SU-DHL-6 (cell line): Measurements from ENCODE around the gene ONECUT3.

Experiments used
- H2AFZ ChIP-seq: fragments of 200-600 bp; sonication (generic); 2 replicates; pipeline ENCODE4 v1.6.1; 2014; ENCODE audit warnings: low read depth, mild to moderate bottlenecking, moderate library complexity, mixed read lengths, antibody characterized with exemption, low read length; ENCODE audit not compliant: severe bottlenecking
- H3F3A ChIP-seq: fragments of 200-600 bp; shearing (Covaris generic); 2 replicates; pipeline ENCODE4 v1.6.0; 2016; ENCODE audit warnings: antibody characterized with exemption, mild to moderate bottlenecking; ENCODE audit not compliant: insufficient read depth
- H3K27ac ChIP-seq: fragments of 200-600 bp; sonication (generic); 2 replicates; pipeline ENCODE4 v1.5.1; 2016; ENCODE audit warnings: low read depth, mild to moderate bottlenecking, low read length, moderate library complexity, mixed read lengths
- H3K27me3 ChIP-seq: fragments of 200-600 bp; sonication (generic), shearing (Covaris generic); 2 replicates; pipeline ENCODE4 v1.6.0; 2014; ENCODE audit warnings: mild to moderate bottlenecking, low read length
- H3K36me3 ChIP-seq: fragments of 200-600 bp; sonication (generic); 2 replicates; pipeline ENCODE4 v1.6.1; 2014; ENCODE audit warnings: mild to moderate bottlenecking, low read length, mixed read lengths
- H3K4me2 ChIP-seq: fragments of 300-600, 200-600 bp; shearing (Covaris generic), sonication (generic); 2 replicates; pipeline ENCODE4 v1.6.0; 2014; ENCODE audit warnings: low read length, low read depth, mild to moderate bottlenecking; ENCODE audit not compliant: poor library complexity, severe bottlenecking
- H3K4me3 ChIP-seq: fragments of 200-600 bp; sonication (generic); 2 replicates; pipeline ENCODE4 v1.5.1; 2014; ENCODE audit warnings: antibody characterized with exemption, low read length, mild to moderate bottlenecking, mixed read lengths; ENCODE audit not compliant: insufficient read depth, poor library complexity, severe bottlenecking
- H3K79me2 ChIP-seq: fragments of 200-600 bp; sonication (generic); 2 replicates; pipeline ENCODE4 v1.6.1; 2014; ENCODE audit warnings: mild to moderate bottlenecking, low read length, moderate library complexity; ENCODE audit not compliant: insufficient read depth
- H3K9ac ChIP-seq: fragments of 200-600 bp; sonication (generic); 2 replicates; pipeline ENCODE4 v1.7.0; 2014; ENCODE audit warnings: mild to moderate bottlenecking, low read length
- H3K9me2 ChIP-seq: fragments of 200-600 bp; sonication (generic); replicated peaks from 2 replicates; pipeline ENCODE4 v1.6.1; 2014; ENCODE audit warnings: low read length; ENCODE audit not compliant: insufficient read depth
- H3K9me3 ChIP-seq: fragments of 200-600 bp; sonication (generic); 2 replicates; pipeline ENCODE4 v1.6.1; 2014; ENCODE audit warnings: low read length, mixed read lengths; ENCODE audit not compliant: insufficient read depth
- H4K20me1 ChIP-seq: fragments of 200-600 bp; sonication (generic); 2 replicates; pipeline ENCODE4 v1.6.1; 2014; ENCODE audit warnings: low read depth, mild to moderate bottlenecking, antibody characterized with exemption, low read length, moderate library complexity, mixed read lengths
- CTCF ChIP-seq: fragments of 200-600 bp; sonication (generic); IDR thresholded peaks from one replicate; pipeline ENCODE4 v1.5.1; 2017; ENCODE audit warnings: antibody characterized with exemption, mild to moderate bottlenecking, low read length, moderate library complexity; ENCODE audit not compliant: insufficient read depth, poor library complexity, severe bottlenecking
- EZH2phosphoT487 ChIP-seq: fragments of 200-600 bp; sonication (generic), shearing (Covaris generic); conservative IDR thresholded peaks from 2 replicates; pipeline ENCODE4 v1.6.1; 2018; ENCODE audit warnings: mild to moderate bottlenecking, antibody characterized with exemption, low read length, moderate library complexity, mixed read lengths

Gene ONECUT3

DNA sequence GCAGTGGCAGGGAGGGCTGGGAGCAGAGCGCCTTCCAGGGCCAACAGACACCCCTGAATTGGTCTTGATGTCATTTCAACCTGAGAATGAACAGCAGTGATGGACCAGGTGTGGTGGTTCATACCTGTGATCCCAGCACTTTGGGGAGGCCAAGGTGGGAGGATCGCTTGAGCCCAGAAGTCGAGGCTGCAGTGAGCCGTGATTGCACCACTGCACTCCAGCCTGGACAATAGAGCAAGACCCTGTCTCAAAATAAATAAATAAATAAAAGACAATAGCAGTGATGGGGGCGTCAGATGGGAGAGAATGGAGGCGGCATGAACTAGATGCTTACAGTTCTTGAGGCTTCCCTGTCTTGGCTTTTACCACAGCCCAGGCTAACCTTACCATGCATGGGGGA, 46.1 kb upstream of the ONECUT3 start:
- H3K9ac ChIP-seq, result no peak overlapping the region
- no peak overlapping the region for H3K27ac ChIP-seq
- H3K36me3 ChIP-seq, result no peaks in the 10 kb centered on the region
- H3K9me2 ChIP-seq, result no peaks in the 10 kb centered on the region
- TF ChIP-seq CTCF (no peak), EZH2phosphoT487 (no peak)
- H3K27me3 ChIP-seq, result no peaks in the 10 kb centered on the region
- H4K20me1 ChIP-seq, result no peaks in the 10 kb centered on the region
- H3K4me3 ChIP-seq, result no peak overlapping the region
- no peak overlapping the region for H3K4me2 ChIP-seq
- no peaks in the 10 kb centered on the region for H3K9me3 ChIP-seq
- H2AFZ ChIP-seq, result no peak overlapping the region
- H3F3A ChIP-seq, result no peaks in the 10 kb centered on the region
- no peaks in the 10 kb centered on the region for H3K79me2 ChIP-seq

DNA sequence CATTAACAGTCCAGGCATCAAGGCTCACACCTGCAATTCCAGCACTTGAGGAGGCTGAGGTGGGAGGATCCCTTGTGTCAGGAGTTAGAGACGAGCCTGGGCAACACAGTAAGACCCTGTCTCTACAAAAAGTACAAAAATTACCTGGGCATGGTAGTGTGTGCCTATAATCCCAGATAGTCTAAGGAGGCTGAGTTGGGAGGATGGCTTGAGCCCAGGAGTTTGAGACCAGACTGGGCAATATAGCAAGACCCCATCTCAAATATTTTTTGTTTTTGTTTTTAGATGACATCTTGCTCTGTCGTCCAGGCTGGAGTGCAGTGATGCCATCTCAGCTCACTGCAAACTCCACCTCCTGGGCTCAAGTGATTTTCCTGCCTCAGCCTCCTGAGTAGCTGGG, 40.1 kb upstream of the ONECUT3 start:
- Histone ChIP-seq H3K79me2 (no peaks in the 10 kb centered on the region), H3K9me2 (no peaks in the 10 kb centered on the region), H3F3A (no peaks in the 10 kb centered on the region), H3K9me3 (no peaks in the 10 kb centered on the region), H3K36me3 (no peaks in the 10 kb centered on the region), H3K9ac (no peak overlapping the region), H2AFZ (no peak overlapping the region), H4K20me1 (no peaks in the 10 kb centered on the region), H3K4me3 (no peak overlapping the region), H3K4me2 (no peak overlapping the region), H3K27ac (no peak overlapping the region), H3K27me3 (no peaks in the 10 kb centered on the region)
- no peak for TF ChIP-seq CTCF
- no peak for TF ChIP-seq EZH2phosphoT487

DNA sequence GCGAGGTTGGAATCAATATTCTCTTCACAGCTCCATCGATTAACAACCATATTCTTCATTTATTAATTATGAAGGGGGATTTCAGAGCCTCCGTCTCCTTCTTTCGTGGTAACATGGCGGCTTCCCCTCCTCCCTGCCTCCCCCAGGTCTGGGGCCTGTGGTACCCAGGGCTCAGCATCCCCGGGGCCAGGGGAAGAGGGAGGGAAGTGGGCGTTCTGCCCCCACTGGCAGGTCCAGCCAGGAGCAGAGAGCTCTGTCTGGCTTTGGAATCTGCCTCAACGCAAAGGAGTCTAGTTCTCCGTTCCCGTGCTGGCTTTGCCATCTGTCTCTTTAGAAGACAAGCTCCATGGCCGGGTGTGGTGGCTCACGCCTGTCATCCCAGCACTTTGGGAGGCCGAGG, 37.8 kb upstream of the ONECUT3 start:
- no peaks in the 10 kb centered on the region for H4K20me1 ChIP-seq
- H3F3A ChIP-seq, result no peaks in the 10 kb centered on the region
- no peaks in the 10 kb centered on the region for H3K9me3 ChIP-seq
- H3K9ac ChIP-seq, result no peak overlapping the region
- H3K79me2 ChIP-seq, result no peaks in the 10 kb centered on the region
- H3K27me3 ChIP-seq, result no peaks in the 10 kb centered on the region
- no peak overlapping the region for H3K4me3 ChIP-seq
- H3K27ac ChIP-seq, result no peak overlapping the region
- TF ChIP-seq EZH2phosphoT487 (no peak), CTCF (no peak)
- H3K9me2 ChIP-seq, result no peaks in the 10 kb centered on the region
- no peak overlapping the region for H2AFZ ChIP-seq
- no peaks in the 10 kb centered on the region for H3K36me3 ChIP-seq
- H3K4me2 ChIP-seq, result no peak overlapping the region
